Loucy (cell line): ENCODE measurements around the gene CCDC187.

Experiments used
- H2AFZ ChIP-seq: fragments of 200-600 bp; sonication (generic); 2 replicates; pipeline ENCODE4 v1.6.0; 2016; ENCODE audit warnings: antibody characterized with exemption, mild to moderate bottlenecking, low read length, moderate library complexity
- H3F3A ChIP-seq: fragments of 200-600 bp; 2 replicates; pipeline ENCODE4 v1.6.0; 2016; ENCODE audit warnings: antibody characterized with exemption, low read depth, mild to moderate bottlenecking
- H3K27me3 ChIP-seq: fragments of 200-600 bp; sonication (generic); 2 replicates; pipeline ENCODE4 v1.6.1; 2014; ENCODE audit warnings: low read length, mild to moderate bottlenecking; ENCODE audit not compliant: insufficient read depth, poor library complexity, severe bottlenecking
- H3K36me3 ChIP-seq: fragments of 200-600 bp; sonication (generic); 2 replicates; pipeline ENCODE4 v1.6.1; 2016; ENCODE audit warnings: low read length; ENCODE audit not compliant: insufficient read depth
- H3K4me1 ChIP-seq: fragments of 200-600 bp; sonication (generic); 2 replicates; pipeline ENCODE4 v1.5.1; 2014; ENCODE audit warnings: low read length, mild to moderate bottlenecking; ENCODE audit not compliant: insufficient read depth, poor library complexity, severe bottlenecking
- H3K4me2 ChIP-seq: fragments of 200-600 bp; sonication (generic); 2 replicates; pipeline ENCODE4 v1.6.0; 2014; ENCODE audit warnings: antibody characterized with exemption, low read length, low read depth, mild to moderate bottlenecking; ENCODE audit not compliant: poor library complexity, severe bottlenecking
- H3K4me3 ChIP-seq: fragments of 200-600 bp; sonication (generic); 2 replicates; pipeline ENCODE4 v1.5.1; 2014; ENCODE audit warnings: low read length, mild to moderate bottlenecking, mixed read lengths; ENCODE audit not compliant: poor library complexity, severe bottlenecking
- H3K79me2 ChIP-seq: fragments of 200-600 bp; sonication (generic); 2 replicates; pipeline ENCODE4 v1.6.1; 2014; ENCODE audit warnings: low read length; ENCODE audit not compliant: insufficient read depth
- H3K9ac ChIP-seq: fragments of 200-600 bp; sonication (generic); 2 replicates; pipeline ENCODE4 v1.6.0; 2014; ENCODE audit warnings: mild to moderate bottlenecking, low read depth, low read length, moderate library complexity; ENCODE audit not compliant: poor library complexity, severe bottlenecking
- H3K9me2 ChIP-seq: fragments of 200-600 bp; sonication (generic); replicated peaks from 2 replicates; pipeline ENCODE4 v1.6.1; 2016; ENCODE audit warnings: low read depth, low read length, mixed read lengths
- H3K9me3 ChIP-seq: fragments of 200-600 bp; sonication (generic); 2 replicates; pipeline ENCODE4 v1.6.1; 2014; ENCODE audit warnings: mild to moderate bottlenecking, antibody characterized with exemption, low read length, low read depth; ENCODE audit not compliant: insufficient read depth
- H4K20me1 ChIP-seq: fragments of 200-600 bp; sonication (generic); 2 replicates; pipeline ENCODE4 v1.6.0; 2014; ENCODE audit warnings: antibody characterized with exemption, low read length, mild to moderate bottlenecking; ENCODE audit not compliant: insufficient read depth, poor library complexity, severe bottlenecking
- CTCF ChIP-seq: fragments of 200-600 bp; sonication (generic); conservative IDR thresholded peaks from 2 replicates; pipeline ENCODE4 v1.5.1; 2014; ENCODE audit warnings: mild to moderate bottlenecking, antibody characterized with exemption, low read length
- EZH2phosphoT487 ChIP-seq: fragments of 200-600 bp; IDR thresholded peaks from 2 replicates; pipeline ENCODE4 v1.6.1; 2018; ENCODE audit warnings: antibody characterized with exemption, mild to moderate bottlenecking, moderate library complexity, borderline replicate concordance

CCDC187 gene

GRCh38 chr9:136297016-136297691, 6.7 kb downstream of the CCDC187 start:
- no peaks in the 10 kb centered on the region for H3K4me1 ChIP-seq
- H3K79me2 ChIP-seq, result no peaks in the 10 kb centered on the region
- no peaks in the 10 kb centered on the region for H3K36me3 ChIP-seq
- H3K9ac ChIP-seq, result no peak overlapping the region
- TF ChIP-seq CTCF, result no peak
- no peak for TF ChIP-seq EZH2phosphoT487
- no peaks in the 10 kb centered on the region for H4K20me1 ChIP-seq
- H3K4me3 ChIP-seq, result no peak overlapping the region
- no peak overlapping the region for H3K4me2 ChIP-seq
- H3F3A ChIP-seq, result no peaks in the 10 kb centered on the region
- no peaks in the 10 kb centered on the region for H3K9me2 ChIP-seq
- no peaks in the 10 kb centered on the region for H3K9me3 ChIP-seq
- no peaks in the 10 kb centered on the region for H3K27me3 ChIP-seq
- no peak overlapping the region for H2AFZ ChIP-seq

- no peak overlapping the region for H2AFZ ChIP-seq
- no peaks in the 10 kb centered on the region for H3K79me2 ChIP-seq
- no peak for TF ChIP-seq EZH2phosphoT487
- TF ChIP-seq CTCF, result no peak
- H3K4me3 ChIP-seq, result no peak overlapping the region
- H3K4me1 ChIP-seq, result no peaks in the 10 kb centered on the region
- H3K27me3 ChIP-seq, result no peaks in the 10 kb centered on the region
- H3K9me2 ChIP-seq, result no peaks in the 10 kb centered on the region
- H3K36me3 ChIP-seq, result no peaks in the 10 kb centered on the region
- H4K20me1 ChIP-seq, result no peaks in the 10 kb centered on the region
- no peaks in the 10 kb centered on the region for H3F3A ChIP-seq
- no peak overlapping the region for H3K9ac ChIP-seq
- no peak overlapping the region for H3K4me2 ChIP-seq
- no peaks in the 10 kb centered on the region for H3K9me3 ChIP-seq
These were observed 7.4 kb downstream of the CCDC187 start for GRCh38 chr9:136296434-136297015.

DNA sequence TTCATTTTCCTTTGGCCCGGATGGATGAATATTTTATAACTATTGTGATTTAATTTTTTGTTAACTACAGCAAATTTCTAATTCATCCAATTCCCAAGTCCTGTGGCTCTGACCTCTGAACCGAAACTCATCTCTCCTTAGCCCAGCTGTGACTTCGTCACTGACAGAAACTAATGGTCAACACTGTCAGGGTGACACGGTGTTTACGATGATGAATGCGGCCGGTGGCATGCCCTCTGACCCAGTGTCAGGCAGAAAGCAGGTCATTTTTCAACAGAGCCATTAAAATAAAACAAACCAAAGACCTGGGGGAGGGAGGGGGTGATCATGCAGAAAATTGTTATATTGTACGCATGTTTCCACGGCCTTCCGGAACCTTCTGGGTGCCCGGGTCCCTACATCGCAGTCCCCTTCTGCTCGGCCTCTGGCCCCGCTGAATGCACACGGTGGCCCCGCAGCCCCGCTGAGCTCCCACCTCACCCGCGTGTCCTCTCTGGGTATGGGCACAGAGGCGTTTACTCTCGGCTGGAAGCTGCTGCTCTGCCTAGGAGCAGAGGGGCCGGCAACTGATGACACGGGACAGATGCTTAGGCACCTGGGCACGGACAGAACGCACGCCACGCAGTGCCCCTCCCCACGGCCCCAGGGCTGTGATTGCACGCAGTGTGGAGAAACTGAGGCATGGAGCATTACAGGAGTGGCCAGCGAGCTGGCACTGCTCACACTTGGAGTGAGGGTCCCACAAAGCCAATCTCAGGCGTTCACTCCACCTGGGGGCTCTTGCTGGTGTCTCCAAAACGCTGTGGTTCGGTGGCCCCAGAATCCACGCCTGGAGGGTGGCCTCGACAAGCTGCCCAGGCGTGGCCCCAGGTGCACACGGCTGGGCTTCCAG, 8.1 kb downstream of the CCDC187 start:
- Histone ChIP-seq H3K9me2 (no peaks in the 10 kb centered on the region), H4K20me1 (no peaks in the 10 kb centered on the region), H3K36me3 (no peaks in the 10 kb centered on the region), H3K4me3 (no peak overlapping the region), H3F3A (no peaks in the 10 kb centered on the region), H3K27me3 (no peaks in the 10 kb centered on the region), H2AFZ (no peak overlapping the region), H3K4me2 (no peak overlapping the region), H3K4me1 (no peaks in the 10 kb centered on the region), H3K79me2 (no peaks in the 10 kb centered on the region), H3K9ac (no peak overlapping the region), H3K9me3 (no peaks in the 10 kb centered on the region)
- TF ChIP-seq EZH2phosphoT487 (no peak), CTCF (no peak)
